PC-3 (cell line): ENCODE results near the gene NDUFV1.

ENCODE experiments used
- CTCF ChIP-seq: fragments of 300-600 bp; sonication (generic); conservative IDR thresholded peaks from 2 replicates; pipeline ENCODE4 v1.5.1; 2017; ENCODE audit warnings: antibody characterized with exemption, low read depth, mild to moderate bottlenecking, low read length
- EZH2 ChIP-seq: fragments of 300-600 bp; sonication (generic); IDR thresholded peaks from one replicate; pipeline ENCODE4 v1.6.1; 2017; ENCODE audit warnings: antibody characterized with exemption, mild to moderate bottlenecking, low read length; ENCODE audit not compliant: unreplicated experiment
- EZH2phosphoT487 ChIP-seq: fragments of 300-600 bp; sonication (generic); IDR thresholded peaks from 2 replicates; pipeline ENCODE4 v1.6.1; 2018; ENCODE audit warnings: mild to moderate bottlenecking, antibody characterized with exemption, low read length, borderline replicate concordance

- TF ChIP-seq CTCF = no peak
- no peak for TF ChIP-seq EZH2
- TF ChIP-seq EZH2phosphoT487 = no peak
Measured at GRCh38 chr11:67610302-67610868, 3.6 kb downstream of the NDUFV1 start.
